ENCODE data around the gene RPS6KA1.

Gene RPS6KA1

GRCh38 chr1:26552720-26553119 is 23.2 kb downstream of the RPS6KA1 start:
- H3K9me3 ChIP-seq (ENCODE audit: control insufficient read depth, insufficient read depth, low read length), result no peaks in the 10 kb centered on the region
- H3K4me3 ChIP-seq (ENCODE audit: low read length), result no peak overlapping the region
- no peaks in the 10 kb centered on the region for H3K4me1 ChIP-seq (ENCODE audit: control insufficient read depth, insufficient read depth, low read length)
- no peak overlapping the region for H3K27ac ChIP-seq (ENCODE audit: low read length)
- H3K27me3 ChIP-seq (ENCODE audit: control insufficient read depth, insufficient read depth, low read length), result no peaks in the 10 kb centered on the region
- no CpG with 5 or more reads among the region's 6 CpGs for WGBS (ENCODE audit: insufficient coverage, insufficient read length)
- DNase-seq (ENCODE audit: low read depth, low spot score), result no peak
- H3K36me3 ChIP-seq (ENCODE audit: control insufficient read depth, insufficient read depth, low read length), result peaks cover 21% of the 10 kb centered on the region

- DNase-seq (ENCODE audit: low read depth, low spot score), result no peak
- peaks cover 29% of the 10 kb centered on the region for H3K36me3 ChIP-seq (ENCODE audit: control insufficient read depth, insufficient read depth, low read length)
- H3K27me3 ChIP-seq (ENCODE audit: control insufficient read depth, insufficient read depth, low read length), result no peaks in the 10 kb centered on the region
- H3K4me1 ChIP-seq (ENCODE audit: control insufficient read depth, insufficient read depth, low read length), result no peaks in the 10 kb centered on the region
- WGBS (ENCODE audit: insufficient coverage, insufficient read length), result no CpG with 5 or more reads among the region's 14 CpGs
- H3K27ac ChIP-seq (ENCODE audit: low read length), result no peak overlapping the region
- H3K9me3 ChIP-seq (ENCODE audit: control insufficient read depth, insufficient read depth, low read length), result no peaks in the 10 kb centered on the region
- no peak overlapping the region for H3K4me3 ChIP-seq (ENCODE audit: low read length)
Measured at GRCh38 chr1:26553942-26554682, 24.6 kb downstream of the RPS6KA1 start.

- H3K27ac ChIP-seq (ENCODE audit: low read length), result no peak overlapping the region
- DNase-seq (ENCODE audit: low read depth, low spot score), result no peak
- no CpG with 5 or more reads among the region's 10 CpGs for WGBS (ENCODE audit: insufficient coverage, insufficient read length)
Measured at GRCh38 chr1:26554781-26555180, 25.2 kb downstream of the RPS6KA1 start.

GRCh38 chr1:26555550-26555981 is 26.0 kb downstream of the RPS6KA1 start:
- Histone ChIP-seq H3K4me1 (ENCODE audit: control insufficient read depth, insufficient read depth, low read length) (no peaks in the 10 kb centered on the region), H3K27ac (ENCODE audit: low read length) (no peak overlapping the region), H3K9me3 (ENCODE audit: control insufficient read depth, insufficient read depth, low read length) (no peaks in the 10 kb centered on the region), H3K4me3 (ENCODE audit: low read length) (no peak overlapping the region), H3K27me3 (ENCODE audit: control insufficient read depth, insufficient read depth, low read length) (no peaks in the 10 kb centered on the region), H3K36me3 (ENCODE audit: control insufficient read depth, insufficient read depth, low read length) (peaks cover 34% of the 10 kb centered on the region)
- WGBS (ENCODE audit: insufficient coverage, insufficient read length), result no CpG with 5 or more reads among the region's 11 CpGs
- no peak for DNase-seq (ENCODE audit: low read depth, low spot score)

More at GRCh38 chr1:26554781-26555180, 25.2 kb downstream of the RPS6KA1 start:
- Histone ChIP-seq H3K9me3 (ENCODE audit: control insufficient read depth, insufficient read depth, low read length) (no peaks in the 10 kb centered on the region), H3K4me3 (ENCODE audit: low read length) (no peak overlapping the region), H3K27me3 (ENCODE audit: control insufficient read depth, insufficient read depth, low read length) (no peaks in the 10 kb centered on the region), H3K36me3 (ENCODE audit: control insufficient read depth, insufficient read depth, low read length) (peaks cover 29% of the 10 kb centered on the region), H3K4me1 (ENCODE audit: control insufficient read depth, insufficient read depth, low read length) (no peaks in the 10 kb centered on the region)

- H3K4me1 ChIP-seq (ENCODE audit: control insufficient read depth, insufficient read depth, low read length), result no peaks in the 10 kb centered on the region
- H3K27ac ChIP-seq (ENCODE audit: low read length), result no peak overlapping the region
- DNase-seq (ENCODE audit: low read depth, low spot score), result no peak
- peaks cover 35% of the 10 kb centered on the region for H3K36me3 ChIP-seq (ENCODE audit: control insufficient read depth, insufficient read depth, low read length)
- H3K27me3 ChIP-seq (ENCODE audit: control insufficient read depth, insufficient read depth, low read length), result no peaks in the 10 kb centered on the region
- H3K9me3 ChIP-seq (ENCODE audit: control insufficient read depth, insufficient read depth, low read length), result no peaks in the 10 kb centered on the region
- no CpG with 5 or more reads among the region's 2 CpGs for WGBS (ENCODE audit: insufficient coverage, insufficient read length)
- H3K4me3 ChIP-seq (ENCODE audit: low read length), result no peak overlapping the region
Measured at GRCh38 chr1:26556111-26556510, 26.6 kb downstream of the RPS6KA1 start.

- Histone ChIP-seq H3K36me3 (ENCODE audit: control insufficient read depth, insufficient read depth, low read length) (peaks cover 35% of the 10 kb centered on the region), H3K4me1 (ENCODE audit: control insufficient read depth, insufficient read depth, low read length) (no peaks in the 10 kb centered on the region), H3K27ac (ENCODE audit: low read length) (no peak overlapping the region), H3K4me3 (ENCODE audit: low read length) (no peak overlapping the region), H3K27me3 (ENCODE audit: control insufficient read depth, insufficient read depth, low read length) (no peaks in the 10 kb centered on the region), H3K9me3 (ENCODE audit: control insufficient read depth, insufficient read depth, low read length) (no peaks in the 10 kb centered on the region)
- no CpG with 5 or more reads among the region's 14 CpGs for WGBS (ENCODE audit: insufficient coverage, insufficient read length)
- DNase-seq (ENCODE audit: low read depth, low spot score), result no peak
Measured at GRCh38 chr1:26557008-26557407, 27.4 kb downstream of the RPS6KA1 start.

GRCh38 chr1:26558685-26559048 is 29.1 kb downstream of the RPS6KA1 start:
- Histone ChIP-seq H3K4me3 (ENCODE audit: low read length) (no peak overlapping the region), H3K36me3 (ENCODE audit: control insufficient read depth, insufficient read depth, low read length) (peaks cover 28% of the 10 kb centered on the region), H3K27ac (ENCODE audit: low read length) (no peak overlapping the region), H3K4me1 (ENCODE audit: control insufficient read depth, insufficient read depth, low read length) (no peaks in the 10 kb centered on the region), H3K9me3 (ENCODE audit: control insufficient read depth, insufficient read depth, low read length) (no peaks in the 10 kb centered on the region), H3K27me3 (ENCODE audit: control insufficient read depth, insufficient read depth, low read length) (no peaks in the 10 kb centered on the region)
- DNase-seq (ENCODE audit: low read depth, low spot score), result no peak
- WGBS (ENCODE audit: insufficient coverage, insufficient read length), result no CpG with 5 or more reads among the region's 13 CpGs

GRCh38 chr1:26560403-26560780 is 30.8 kb downstream of the RPS6KA1 start:
- no peak for DNase-seq (ENCODE audit: low read depth, low spot score)
- Histone ChIP-seq H3K27me3 (ENCODE audit: control insufficient read depth, insufficient read depth, low read length) (no peaks in the 10 kb centered on the region), H3K27ac (ENCODE audit: low read length) (no peak overlapping the region), H3K36me3 (ENCODE audit: control insufficient read depth, insufficient read depth, low read length) (peaks cover 28% of the 10 kb centered on the region), H3K9me3 (ENCODE audit: control insufficient read depth, insufficient read depth, low read length) (no peaks in the 10 kb centered on the region), H3K4me1 (ENCODE audit: control insufficient read depth, insufficient read depth, low read length) (no peaks in the 10 kb centered on the region), H3K4me3 (ENCODE audit: low read length) (no peak overlapping the region)
- no CpG with 5 or more reads among the region's 3 CpGs for WGBS (ENCODE audit: insufficient coverage, insufficient read length)

- Histone ChIP-seq H3K36me3 (ENCODE audit: control insufficient read depth, insufficient read depth, low read length) (peaks cover 16% of the 10 kb centered on the region), H3K4me1 (ENCODE audit: control insufficient read depth, insufficient read depth, low read length) (no peaks in the 10 kb centered on the region), H3K4me3 (ENCODE audit: low read length) (no peak overlapping the region), H3K27me3 (ENCODE audit: control insufficient read depth, insufficient read depth, low read length) (no peaks in the 10 kb centered on the region), H3K9me3 (ENCODE audit: control insufficient read depth, insufficient read depth, low read length) (no peaks in the 10 kb centered on the region), H3K27ac (ENCODE audit: low read length) (no peak overlapping the region)
- no peak for DNase-seq (ENCODE audit: low read depth, low spot score)
- WGBS (ENCODE audit: insufficient coverage, insufficient read length), result no CpG with 5 or more reads among the region's 4 CpGs
Measured at GRCh38 chr1:26570287-26570686, 40.7 kb downstream of the RPS6KA1 start.

- H3K36me3 ChIP-seq (ENCODE audit: control insufficient read depth, insufficient read depth, low read length), result peaks cover 16% of the 10 kb centered on the region
- no CpG with 5 or more reads among the region's 8 CpGs for WGBS (ENCODE audit: insufficient coverage, insufficient read length)
- DNase-seq (ENCODE audit: low read depth, low spot score), result no peak
- H3K9me3 ChIP-seq (ENCODE audit: control insufficient read depth, insufficient read depth, low read length), result no peaks in the 10 kb centered on the region
- H3K27ac ChIP-seq (ENCODE audit: low read length), result no peak overlapping the region
- H3K4me1 ChIP-seq (ENCODE audit: control insufficient read depth, insufficient read depth, low read length), result no peaks in the 10 kb centered on the region
- no peaks in the 10 kb centered on the region for H3K27me3 ChIP-seq (ENCODE audit: control insufficient read depth, insufficient read depth, low read length)
- no peak overlapping the region for H3K4me3 ChIP-seq (ENCODE audit: low read length)
Measured at GRCh38 chr1:26571381-26571780, 41.8 kb downstream of the RPS6KA1 start.

GRCh38 chr1:26574018-26574417 is 44.5 kb downstream of the RPS6KA1 start:
- no CpG with 5 or more reads among the region's 13 CpGs for WGBS (ENCODE audit: insufficient coverage, insufficient read length)
- Histone ChIP-seq H3K27me3 (ENCODE audit: control insufficient read depth, insufficient read depth, low read length) (no peaks in the 10 kb centered on the region), H3K9me3 (ENCODE audit: control insufficient read depth, insufficient read depth, low read length) (no peaks in the 10 kb centered on the region), H3K4me3 (ENCODE audit: low read length) (no peak overlapping the region), H3K4me1 (ENCODE audit: control insufficient read depth, insufficient read depth, low read length) (no peaks in the 10 kb centered on the region), H3K27ac (ENCODE audit: low read length) (no peak overlapping the region), H3K36me3 (ENCODE audit: control insufficient read depth, insufficient read depth, low read length) (peaks cover 16% of the 10 kb centered on the region)
- DNase-seq (ENCODE audit: low read depth, low spot score), result no peak
